Endothelial cell of umbilical vein (primary cell): ENCODE results near the gene SPATS2L. TPM values are rescaled to one million over a fixed set of nuclear protein-coding genes. Genes with fewer than 3 reads are reported as not detected.

ENCODE experiments used
- BruUV-seq: library from RNA; stranded (reverse); fragments of 400-500 nt; replicated peaks from 2 replicates; lab custom pipeline; 2021; lab: Mats Ljungman, UMichigan
- CTCF ChIA-PET: fragments of 300-600, 350-600 bp; sonication (Branson Sonifier 250); formaldehyde crosslinking; loops from one replicate; lab custom pipeline; 2021; ENCODE audit warnings: antibody characterized with exemption, inconsistent platforms; lab: Charles Lee
- POLR2A ChIA-PET: fragments of 300-600, 350-600 bp; sonication (Branson Sonifier 250); formaldehyde crosslinking; loops from one replicate; lab custom pipeline; 2021; ENCODE audit warnings: antibody characterized with exemption, inconsistent platforms; lab: Charles Lee
- DNase-seq: peaks from one replicate; pipeline ENCODE4 v3.0.0-alpha.2; 2011; ENCODE audit warnings: low read depth, low spot score
- FAIRE-seq: peaks from 2 replicates; lab custom pipeline; 2011; peaks lifted over from hg19 to GRCh38; lab: Jason Lieb, UNC
- H2AFZ ChIP-seq: 2 replicates; pipeline ENCODE4 v1.6.0; 2012; ENCODE audit warnings: low read depth, low read length, control low read depth, inconsistent platforms
- H3K27ac ChIP-seq: 2 replicates; pipeline ENCODE4 v1.5.1; 2011; ENCODE audit warnings: low read depth, mild to moderate bottlenecking, control low read depth, low read length, moderate library complexity; ENCODE audit not compliant: insufficient read depth
- H3K27me3 ChIP-seq, 2 experiments: 2 replicates each; pipeline versions ENCODE4 v1.6.0 to v1.6.1; 2011; ENCODE audit warnings: low read length in 2 of 2, mixed read lengths in 1 of 2; ENCODE audit not compliant: control insufficient read depth in 2 of 2, insufficient read depth in 2 of 2
- H3K36me3 ChIP-seq, 2 experiments: 2 replicates in 1 of 2; 3 replicates in 1 of 2; pipeline ENCODE4 v1.5.1; 2011; ENCODE audit warnings: low read length in 2 of 2, mild to moderate bottlenecking in 1 of 2, moderate library complexity in 1 of 2; ENCODE audit not compliant: control insufficient read depth in 2 of 2, insufficient read depth in 2 of 2; ENCODE audit errors: extremely low read depth in 1 of 2
- H3K4me1 ChIP-seq: 3 replicates; pipeline ENCODE4 v1.5.1; 2011; ENCODE audit warnings: mild to moderate bottlenecking, low read length; ENCODE audit not compliant: control insufficient read depth, insufficient read depth; ENCODE audit errors: extremely low read depth
- H3K4me2 ChIP-seq: 2 replicates; pipeline ENCODE4 v1.6.1; 2011; ENCODE audit warnings: low read length, control low read depth, mixed read lengths; ENCODE audit not compliant: insufficient read depth
- H3K4me3 ChIP-seq, 3 experiments: fragments of 200-600 bp in 1 of 3; sonication (generic), shearing (Covaris generic) in 1 of 3; replicated peaks in 1 of 3; 2 replicates each; pipeline ENCODE4 v1.5.1; 2011 to 2016; ENCODE audit warnings: control low read depth in 3 of 3, low read length in 3 of 3, mild to moderate bottlenecking in 2 of 3, inconsistent platforms in 1 of 3, low read depth in 1 of 3, moderate library complexity in 1 of 3; ENCODE audit not compliant: insufficient read depth in 1 of 3
- H3K79me2 ChIP-seq: 2 replicates; pipeline ENCODE4 v1.6.0; 2012; ENCODE audit warnings: low read length, inconsistent platforms; ENCODE audit not compliant: control insufficient read depth, insufficient read depth
- H3K9ac ChIP-seq: replicated peaks from 2 replicates; pipeline ENCODE3; 2011; ENCODE audit warnings: low read length, control low read depth; ENCODE audit not compliant: insufficient read depth; ENCODE audit errors: extremely low read depth
- H3K9me1 ChIP-seq: replicated peaks from 3 replicates; pipeline ENCODE4 v1.6.0; 2011; ENCODE audit warnings: mild to moderate bottlenecking, low read length; ENCODE audit not compliant: control insufficient read depth, insufficient read depth; ENCODE audit errors: extremely low read depth
- H3K9me3 ChIP-seq: replicated peaks from 2 replicates; pipeline ENCODE4 v1.5.1; 2012; ENCODE audit warnings: low read length, inconsistent platforms; ENCODE audit not compliant: control insufficient read depth, insufficient read depth
- H4K20me1 ChIP-seq: replicated peaks from 2 replicates; pipeline ENCODE3; 2011; ENCODE audit warnings: mild to moderate bottlenecking, low read length; ENCODE audit not compliant: control insufficient read depth, insufficient read depth; ENCODE audit errors: extremely low read depth
- CTCF ChIP-seq, 2 donors: IDR thresholded peaks; 1 replicate in 1 of 2; 2 replicates in 1 of 2; pipeline ENCODE4 v1.5.1; 2011; ENCODE audit warnings: low read length in 2 of 2, mild to moderate bottlenecking in 2 of 2, moderate library complexity in 2 of 2, control low read depth in 1 of 2, inconsistent platforms in 1 of 2, low read depth in 1 of 2; ENCODE audit not compliant: insufficient read depth in 1 of 2; ENCODE audit errors: extremely low read depth in 1 of 2
- EZH2 ChIP-seq: IDR thresholded peaks from 2 replicates; pipeline ENCODE4 v1.6.1; 2012; ENCODE audit warnings: borderline replicate concordance, low read depth, mild to moderate bottlenecking, moderate library complexity, low read length, inconsistent platforms; ENCODE audit not compliant: severe bottlenecking
- FOS ChIP-seq: IDR thresholded peaks from 2 replicates; pipeline ENCODE4 v1.6.1; 2011; ENCODE audit warnings: mild to moderate bottlenecking, low read length, moderate library complexity, borderline replicate concordance; ENCODE audit not compliant: insufficient read depth
- GATA2 ChIP-seq: IDR thresholded peaks from 2 replicates; pipeline ENCODE4 v1.7.0; 2011; ENCODE audit warnings: low read depth, mild to moderate bottlenecking, moderate library complexity, mixed read lengths, low read length; ENCODE audit not compliant: insufficient read length, insufficient read depth
- MAX ChIP-seq: IDR thresholded peaks from 2 replicates; pipeline ENCODE4 v1.6.1; 2011; ENCODE audit not compliant: insufficient read depth, insufficient read length
- MYC ChIP-seq: IDR thresholded peaks from one replicate; pipeline ENCODE4 v1.6.1; 2011; ENCODE audit warnings: mild to moderate bottlenecking, low read depth, low read length
- dilution Hi-C: fragments of 300-500 bp; cut with MboI; formaldehyde crosslinking; loops from one replicate; pipeline ENCODE4 v1.15.0; 2019; ENCODE audit warnings: low sequenced_read_pairs; ENCODE audit not compliant: extremely low pct_ligation_motif_present
- intact Hi-C: fragments of 100-400 bp; cut with micrococcal nuclease; formaldehyde crosslinking; loops from one replicate; pipeline ENCODE4 v1.10.0; 2022
- polyA plus RNA-seq, 4 experiments: library from polyadenylated mRNA; depleted of rRNA in 3 of 4; stranded (reverse) in 3 of 4; unstranded in 1 of 4; fragments of >200 nt; gene quantifications; 2 replicates each; pipeline versions ENCODE4 v1.2.1 to v1.2.3, GENCODE V29; 2011 to 2012; ENCODE audit warnings: missing spikeins in 1 of 4
- total RNA-seq: library from RNA; stranded (reverse); gene quantifications from 2 replicates; pipeline ENCODE4 v1.2.3, GENCODE V29; 2021

Gene SPATS2L
- total and polyA plus RNA-seq, 2 donors (not counting 3 experiments of a cell fraction or from before 2014, with no cell fraction given): 29.1 to 72.9 TPM

- Histone ChIP-seq H3K4me3 (no peak overlapping the region), H3K4me2 (no peak overlapping the region), H3K9ac (no peak overlapping the region), H3K9me3 (no peaks in the 10 kb centered on the region), H3K36me3 (peaks cover 1% of the 10 kb centered on the region in 2 experiments), H3K27me3 (no peaks in the 10 kb centered on the region), H3K79me2 (no peaks in the 10 kb centered on the region), H4K20me1 (no peaks in the 10 kb centered on the region), H3K27ac (no peak overlapping the region), H2AFZ (no peak overlapping the region), H3K9me1 (no peaks in the 10 kb centered on the region), H3K4me1 (no peaks in the 10 kb centered on the region)
- ChIA-PET CTCF (interaction anchor here (1.8 kb wide), 1 partner anchor 22 kb away, joined by 5 read pairs; no protein-coding TSS in a partner anchor), POLR2A (no interaction called here)
- dilution Hi-C loops (no loop called here), intact Hi-C loops (no loop called here)
- TF ChIP-seq MAX (no peak), EZH2 (no peak), CTCF (IDR thresholded peaks at IDR 0.05; ENCODE audit: extremely low read depth in 1 of 2, insufficient read depth in 1 of 2, low read depth in 1 of 2, low read length in 2 of 2) (no peak), FOS (no peak), MYC (no peak), GATA2 (no peak)
- no TSS peak for BruUV-seq
- FAIRE-seq: no peak
- no peak for DNase-seq
These were observed 140.8 kb downstream of the SPATS2L start for GRCh38 chr2:200447139-200447855.
